GM23338 (cell line): ENCODE data around the gene LRRFIP2.

Source experiments
- CTCF ChIP-seq, 2 experiments: fragments of 200-600 bp in 1 of 2; sonication (generic) in 1 of 2; conservative IDR thresholded peaks; 2 replicates each; pipeline versions ENCODE4 v1.5.1 to v1.6.1; 2016 to 2017; ENCODE audit warnings: antibody characterized with exemption in 2 of 2, low read depth in 2 of 2, mild to moderate bottlenecking in 2 of 2, moderate library complexity in 1 of 2
- ETS1 ChIP-seq: IDR thresholded peaks from 2 replicates; pipeline ENCODE4 v1.6.1; 2016; ENCODE audit warnings: antibody characterized with exemption
- EZH2 ChIP-seq: fragments of 200-600 bp; sonication (generic); IDR thresholded peaks from one replicate; pipeline ENCODE4 v1.8.0; 2017; ENCODE audit warnings: antibody characterized with exemption, mild to moderate bottlenecking, low read depth; ENCODE audit not compliant: unreplicated experiment
- EZH2phosphoT487 ChIP-seq: fragments of 200-600 bp; sonication (generic); IDR thresholded peaks from one replicate; pipeline ENCODE4 v1.8.1; 2018; ENCODE audit warnings: antibody characterized with exemption; ENCODE audit not compliant: unreplicated experiment
- POLR2AphosphoS5 ChIP-seq: IDR thresholded peaks from 2 replicates; pipeline ENCODE4 v1.6.1; 2016; ENCODE audit warnings: antibody characterized with exemption, low read depth
- REST ChIP-seq: IDR thresholded peaks from one replicate; pipeline ENCODE4 v1.6.1; 2018; ENCODE audit warnings: antibody characterized with exemption; ENCODE audit not compliant: unreplicated experiment
- ZNF462 ChIP-seq: fragments of 250-450 bp; sonication (Bioruptor Pico); IDR thresholded peaks from 2 replicates; pipeline ENCODE4 v1.5.0; 2020; ENCODE audit warnings: mild to moderate bottlenecking, moderate library complexity

- TF ChIP-seq CTCF (conservative IDR thresholded peaks at IDR 0.05; ENCODE audit: low read depth in 2 of 2) (no peak), REST (no peak), POLR2AphosphoS5 (no peak), ETS1 (no peak), ZNF462 (no peak), EZH2phosphoT487 (no peak), EZH2 (no peak)
These were observed 124.1 kb downstream of the LRRFIP2 start for GRCh38 chr3:37050282-37050681.
